ENCODE data around the gene NRGN. TPM values are rescaled to one million over a fixed set of nuclear protein-coding genes. Genes with fewer than 3 reads are reported as not detected.
A peak's percentile ranks its signal among the peaks of the same experiment; 100 is the strongest.

Gene NRGN
- total and polyA plus RNA-seq, 12 donors = 0.89 to 10.9 (median 3.7) TPM; not detected in 2

- WGBS, 4 donors = 45 to 62% (median 46%) methylated on average over 7 of the region's 7 CpGs
- peak overlapping the region in 1 of 5 donors; percentile 64 for H3K27ac ChIP-seq
- peaks cover 65% of the 10 kb centered on the region for H3K27me3 ChIP-seq
- no peaks in the 10 kb centered on the region for H3K9me3 ChIP-seq (replicated peaks in 1 of 3)
- intact Hi-C loops (cut with DNase I) = no loop called here
- TF ChIP-seq, protein P1, sequence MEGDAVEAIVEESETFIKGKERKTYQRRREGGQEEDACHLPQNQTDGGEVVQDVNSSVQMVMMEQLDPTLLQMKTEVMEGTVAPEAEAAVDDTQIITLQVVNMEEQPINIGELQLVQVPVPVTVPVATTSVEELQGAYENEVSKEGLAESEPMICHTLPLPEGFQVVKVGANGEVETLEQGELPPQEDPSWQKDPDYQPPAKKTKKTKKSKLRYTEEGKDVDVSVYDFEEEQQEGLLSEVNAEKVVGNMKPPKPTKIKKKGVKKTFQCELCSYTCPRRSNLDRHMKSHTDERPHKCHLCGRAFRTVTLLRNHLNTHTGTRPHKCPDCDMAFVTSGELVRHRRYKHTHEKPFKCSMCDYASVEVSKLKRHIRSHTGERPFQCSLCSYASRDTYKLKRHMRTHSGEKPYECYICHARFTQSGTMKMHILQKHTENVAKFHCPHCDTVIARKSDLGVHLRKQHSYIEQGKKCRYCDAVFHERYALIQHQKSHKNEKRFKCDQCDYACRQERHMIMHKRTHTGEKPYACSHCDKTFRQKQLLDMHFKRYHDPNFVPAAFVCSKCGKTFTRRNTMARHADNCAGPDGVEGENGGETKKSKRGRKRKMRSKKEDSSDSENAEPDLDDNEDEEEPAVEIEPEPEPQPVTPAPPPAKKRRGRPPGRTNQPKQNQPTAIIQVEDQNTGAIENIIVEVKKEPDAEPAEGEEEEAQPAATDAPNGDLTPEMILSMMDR (IDR thresholded peaks at IDR 0.05) = no peak
- TF ChIP-seq POLR2A (IDR thresholded peaks at IDR 0.05) = no peak
- peaks cover 9 to 13% of the 10 kb centered on the region in 2 donors for H3K4me1 ChIP-seq (replicated peaks in 1 of 2)
- DNase-seq = no peak
- H3K36me3 ChIP-seq (replicated peaks in 1 of 2) = no peaks in the 10 kb centered on the region
- H3K4me3 ChIP-seq = no peak overlapping the region
Measured at GRCh38 chr11:124748100-124748418, 8.3 kb downstream of the NRGN start.

- TF ChIP-seq, protein P1 (IDR thresholded peaks at IDR 0.05) = no peak
- TF ChIP-seq POLR2A (IDR thresholded peaks at IDR 0.05) = no peak
- H3K36me3 ChIP-seq (replicated peaks in 1 of 2) = no peaks in the 10 kb centered on the region
- peaks cover 9 to 13% of the 10 kb centered on the region in 2 donors for H3K4me1 ChIP-seq (replicated peaks in 1 of 2)
- DNase-seq = peak in 2 of 7 donors; percentile 26 to 42
- H3K27me3 ChIP-seq = peaks cover 58% of the 10 kb centered on the region
- WGBS, 4 donors = 30 to 38% (median 35%) methylated on average over 8 to 12 of the region's 12 CpGs
- no peak overlapping the region for H3K4me3 ChIP-seq
- H3K9me3 ChIP-seq (replicated peaks in 1 of 3) = no peaks in the 10 kb centered on the region
- intact Hi-C loops (cut with DNase I) = no loop called here
- H3K27ac ChIP-seq = peak overlapping the region in 1 of 5 donors; percentile 64
Measured at GRCh38 chr11:124748481-124749343, 9.0 kb downstream of the NRGN start.

GRCh38 chr11:124749912-124750311, 10.2 kb downstream of the NRGN start:
- H3K9me3 ChIP-seq (replicated peaks in 1 of 3) = no peaks in the 10 kb centered on the region
- intact Hi-C loops (cut with DNase I) = no loop called here
- no peak overlapping the region for H3K27ac ChIP-seq
- peaks cover 46% of the 10 kb centered on the region for H3K27me3 ChIP-seq
- 55 to 70% (median 63%) methylated on average over 1 of the region's 1 CpG for WGBS, 4 donors
- H3K4me3 ChIP-seq = no peak overlapping the region
- H3K4me1 ChIP-seq (replicated peaks in 1 of 2) = peaks cover 9 to 13% of the 10 kb centered on the region in 2 donors
- DNase-seq = no peak
- TF ChIP-seq, protein P1 (IDR thresholded peaks at IDR 0.05) = no peak
- TF ChIP-seq POLR2A (IDR thresholded peaks at IDR 0.05) = no peak
- no peaks in the 10 kb centered on the region for H3K36me3 ChIP-seq (replicated peaks in 1 of 2)

DNA sequence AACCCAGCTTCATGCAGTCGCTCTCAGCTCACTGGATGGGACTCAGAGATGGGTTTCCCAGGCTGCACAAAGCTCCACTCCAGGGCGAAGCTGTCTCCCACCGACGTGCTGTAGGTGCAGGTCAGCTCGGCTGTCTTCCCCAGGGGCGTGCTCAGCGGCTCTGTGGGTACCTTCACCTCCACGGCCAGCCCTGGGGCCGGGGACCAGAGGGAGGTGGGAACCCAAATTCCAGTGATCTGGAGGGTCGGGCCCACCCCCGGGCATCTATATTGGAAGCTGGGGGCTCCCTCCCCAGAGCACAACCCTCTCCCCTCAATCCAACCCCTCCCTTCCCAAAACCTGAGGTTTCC, 11.6 kb downstream of the NRGN start:
- Histone ChIP-seq H3K36me3 (replicated peaks in 1 of 2) (no peaks in the 10 kb centered on the region), H3K9me3 (replicated peaks in 1 of 3) (no peaks in the 10 kb centered on the region), H3K4me3 (no peak overlapping the region), H3K4me1 (replicated peaks in 1 of 2) (peaks cover 3% of the 10 kb centered on the region in 2 donors), H3K27me3 (peaks cover 35% of the 10 kb centered on the region), H3K27ac (no peak overlapping the region)
- TF ChIP-seq, protein P1 (IDR thresholded peaks at IDR 0.05) = no peak
- no peak for TF ChIP-seq POLR2A (IDR thresholded peaks at IDR 0.05)
- DNase-seq = no peak
- WGBS, 4 donors = 46 to 53% (median 51%) methylated on average over 4 to 11 of the region's 11 CpGs
- intact Hi-C loops (cut with DNase I) = no loop called here
